ENCODE data around the gene FARP1.

DNA sequence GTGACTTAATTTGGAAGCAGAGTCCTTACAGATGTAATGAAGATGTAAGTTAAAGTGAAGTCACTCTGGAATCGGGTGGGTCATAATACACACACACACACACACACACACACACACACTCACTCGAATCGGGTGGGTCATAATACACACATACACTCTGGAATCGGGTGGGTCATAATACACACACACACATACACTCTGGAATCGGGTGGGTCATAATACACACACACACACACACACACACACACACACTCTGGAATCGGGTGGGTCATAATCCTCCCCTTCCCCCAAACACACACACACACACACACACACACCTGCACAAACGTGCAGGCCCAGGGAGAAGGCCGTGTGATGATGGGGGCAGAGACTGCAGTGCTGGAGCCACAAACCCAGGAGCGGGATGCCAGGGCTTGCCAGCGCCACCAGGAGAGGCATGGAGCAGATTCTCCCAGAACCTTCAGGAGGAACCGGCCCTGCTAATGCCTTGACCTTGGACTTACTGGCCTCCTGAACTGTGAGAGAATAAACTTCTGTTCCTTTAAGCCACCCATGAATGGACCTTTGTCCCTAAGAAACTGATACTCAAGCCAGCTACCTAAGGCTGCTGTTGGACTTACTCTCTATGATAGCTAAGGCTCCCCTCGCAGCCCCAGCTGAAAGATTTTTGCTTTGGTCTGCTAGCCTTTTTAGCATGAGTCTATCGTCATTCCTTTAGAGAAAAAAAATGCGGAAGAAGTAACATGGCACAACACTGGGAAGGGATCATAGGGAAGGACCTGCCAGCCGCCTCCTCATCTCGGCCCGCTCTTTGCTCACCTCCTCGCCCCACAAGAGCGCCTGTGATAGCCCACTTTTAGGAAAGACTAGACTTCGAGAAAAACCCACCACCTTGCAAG lies 170.4 kb downstream of the FARP1 start:
- no peak for TF ChIP-seq YY1 (tag by site-specific recombination; IDR thresholded peaks at IDR 0.05)
- TF ChIP-seq, protein P1, sequence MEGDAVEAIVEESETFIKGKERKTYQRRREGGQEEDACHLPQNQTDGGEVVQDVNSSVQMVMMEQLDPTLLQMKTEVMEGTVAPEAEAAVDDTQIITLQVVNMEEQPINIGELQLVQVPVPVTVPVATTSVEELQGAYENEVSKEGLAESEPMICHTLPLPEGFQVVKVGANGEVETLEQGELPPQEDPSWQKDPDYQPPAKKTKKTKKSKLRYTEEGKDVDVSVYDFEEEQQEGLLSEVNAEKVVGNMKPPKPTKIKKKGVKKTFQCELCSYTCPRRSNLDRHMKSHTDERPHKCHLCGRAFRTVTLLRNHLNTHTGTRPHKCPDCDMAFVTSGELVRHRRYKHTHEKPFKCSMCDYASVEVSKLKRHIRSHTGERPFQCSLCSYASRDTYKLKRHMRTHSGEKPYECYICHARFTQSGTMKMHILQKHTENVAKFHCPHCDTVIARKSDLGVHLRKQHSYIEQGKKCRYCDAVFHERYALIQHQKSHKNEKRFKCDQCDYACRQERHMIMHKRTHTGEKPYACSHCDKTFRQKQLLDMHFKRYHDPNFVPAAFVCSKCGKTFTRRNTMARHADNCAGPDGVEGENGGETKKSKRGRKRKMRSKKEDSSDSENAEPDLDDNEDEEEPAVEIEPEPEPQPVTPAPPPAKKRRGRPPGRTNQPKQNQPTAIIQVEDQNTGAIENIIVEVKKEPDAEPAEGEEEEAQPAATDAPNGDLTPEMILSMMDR (tag by site-specific recombination; IDR thresholded peaks at IDR 0.05) = no peak
- no peak for TF ChIP-seq BCL11A (tag by site-specific recombination; IDR thresholded peaks at IDR 0.05; ENCODE audit: low read depth)
- TF ChIP-seq ZFHX2 (tag by site-specific recombination; conservative IDR thresholded peaks at IDR 0.05) = no peak
- TF ChIP-seq, protein P2, sequence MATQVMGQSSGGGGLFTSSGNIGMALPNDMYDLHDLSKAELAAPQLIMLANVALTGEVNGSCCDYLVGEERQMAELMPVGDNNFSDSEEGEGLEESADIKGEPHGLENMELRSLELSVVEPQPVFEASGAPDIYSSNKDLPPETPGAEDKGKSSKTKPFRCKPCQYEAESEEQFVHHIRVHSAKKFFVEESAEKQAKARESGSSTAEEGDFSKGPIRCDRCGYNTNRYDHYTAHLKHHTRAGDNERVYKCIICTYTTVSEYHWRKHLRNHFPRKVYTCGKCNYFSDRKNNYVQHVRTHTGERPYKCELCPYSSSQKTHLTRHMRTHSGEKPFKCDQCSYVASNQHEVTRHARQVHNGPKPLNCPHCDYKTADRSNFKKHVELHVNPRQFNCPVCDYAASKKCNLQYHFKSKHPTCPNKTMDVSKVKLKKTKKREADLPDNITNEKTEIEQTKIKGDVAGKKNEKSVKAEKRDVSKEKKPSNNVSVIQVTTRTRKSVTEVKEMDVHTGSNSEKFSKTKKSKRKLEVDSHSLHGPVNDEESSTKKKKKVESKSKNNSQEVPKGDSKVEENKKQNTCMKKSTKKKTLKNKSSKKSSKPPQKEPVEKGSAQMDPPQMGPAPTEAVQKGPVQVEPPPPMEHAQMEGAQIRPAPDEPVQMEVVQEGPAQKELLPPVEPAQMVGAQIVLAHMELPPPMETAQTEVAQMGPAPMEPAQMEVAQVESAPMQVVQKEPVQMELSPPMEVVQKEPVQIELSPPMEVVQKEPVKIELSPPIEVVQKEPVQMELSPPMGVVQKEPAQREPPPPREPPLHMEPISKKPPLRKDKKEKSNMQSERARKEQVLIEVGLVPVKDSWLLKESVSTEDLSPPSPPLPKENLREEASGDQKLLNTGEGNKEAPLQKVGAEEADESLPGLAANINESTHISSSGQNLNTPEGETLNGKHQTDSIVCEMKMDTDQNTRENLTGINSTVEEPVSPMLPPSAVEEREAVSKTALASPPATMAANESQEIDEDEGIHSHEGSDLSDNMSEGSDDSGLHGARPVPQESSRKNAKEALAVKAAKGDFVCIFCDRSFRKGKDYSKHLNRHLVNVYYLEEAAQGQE (tag by site-specific recombination; IDR thresholded peaks at IDR 0.05) = no peak
- no peak for TF ChIP-seq ZNF510 (tag by site-specific recombination; IDR thresholded peaks at IDR 0.05; ENCODE audit: insufficient replicate concordance)
- TF ChIP-seq ZNF114 (tag by site-specific recombination; IDR thresholded peaks at IDR 0.05) = no peak
- TF ChIP-seq MYNN (tag by site-specific recombination; IDR thresholded peaks at IDR 0.05; ENCODE audit: borderline replicate concordance) = no peak
- TF ChIP-seq, protein P3, sequence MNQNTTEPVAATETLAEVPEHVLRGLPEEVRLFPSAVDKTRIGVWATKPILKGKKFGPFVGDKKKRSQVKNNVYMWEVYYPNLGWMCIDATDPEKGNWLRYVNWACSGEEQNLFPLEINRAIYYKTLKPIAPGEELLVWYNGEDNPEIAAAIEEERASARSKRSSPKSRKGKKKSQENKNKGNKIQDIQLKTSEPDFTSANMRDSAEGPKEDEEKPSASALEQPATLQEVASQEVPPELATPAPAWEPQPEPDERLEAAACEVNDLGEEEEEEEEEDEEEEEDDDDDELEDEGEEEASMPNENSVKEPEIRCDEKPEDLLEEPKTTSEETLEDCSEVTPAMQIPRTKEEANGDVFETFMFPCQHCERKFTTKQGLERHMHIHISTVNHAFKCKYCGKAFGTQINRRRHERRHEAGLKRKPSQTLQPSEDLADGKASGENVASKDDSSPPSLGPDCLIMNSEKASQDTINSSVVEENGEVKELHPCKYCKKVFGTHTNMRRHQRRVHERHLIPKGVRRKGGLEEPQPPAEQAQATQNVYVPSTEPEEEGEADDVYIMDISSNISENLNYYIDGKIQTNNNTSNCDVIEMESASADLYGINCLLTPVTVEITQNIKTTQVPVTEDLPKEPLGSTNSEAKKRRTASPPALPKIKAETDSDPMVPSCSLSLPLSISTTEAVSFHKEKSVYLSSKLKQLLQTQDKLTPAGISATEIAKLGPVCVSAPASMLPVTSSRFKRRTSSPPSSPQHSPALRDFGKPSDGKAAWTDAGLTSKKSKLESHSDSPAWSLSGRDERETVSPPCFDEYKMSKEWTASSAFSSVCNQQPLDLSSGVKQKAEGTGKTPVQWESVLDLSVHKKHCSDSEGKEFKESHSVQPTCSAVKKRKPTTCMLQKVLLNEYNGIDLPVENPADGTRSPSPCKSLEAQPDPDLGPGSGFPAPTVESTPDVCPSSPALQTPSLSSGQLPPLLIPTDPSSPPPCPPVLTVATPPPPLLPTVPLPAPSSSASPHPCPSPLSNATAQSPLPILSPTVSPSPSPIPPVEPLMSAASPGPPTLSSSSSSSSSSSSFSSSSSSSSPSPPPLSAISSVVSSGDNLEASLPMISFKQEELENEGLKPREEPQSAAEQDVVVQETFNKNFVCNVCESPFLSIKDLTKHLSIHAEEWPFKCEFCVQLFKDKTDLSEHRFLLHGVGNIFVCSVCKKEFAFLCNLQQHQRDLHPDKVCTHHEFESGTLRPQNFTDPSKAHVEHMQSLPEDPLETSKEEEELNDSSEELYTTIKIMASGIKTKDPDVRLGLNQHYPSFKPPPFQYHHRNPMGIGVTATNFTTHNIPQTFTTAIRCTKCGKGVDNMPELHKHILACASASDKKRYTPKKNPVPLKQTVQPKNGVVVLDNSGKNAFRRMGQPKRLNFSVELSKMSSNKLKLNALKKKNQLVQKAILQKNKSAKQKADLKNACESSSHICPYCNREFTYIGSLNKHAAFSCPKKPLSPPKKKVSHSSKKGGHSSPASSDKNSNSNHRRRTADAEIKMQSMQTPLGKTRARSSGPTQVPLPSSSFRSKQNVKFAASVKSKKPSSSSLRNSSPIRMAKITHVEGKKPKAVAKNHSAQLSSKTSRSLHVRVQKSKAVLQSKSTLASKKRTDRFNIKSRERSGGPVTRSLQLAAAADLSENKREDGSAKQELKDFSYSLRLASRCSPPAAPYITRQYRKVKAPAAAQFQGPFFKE (tag by site-specific recombination; IDR thresholded peaks at IDR 0.05; ENCODE audit: borderline replicate concordance) = no peak
- no peak for TF ChIP-seq ZSCAN30 (tag by site-specific recombination; IDR thresholded peaks at IDR 0.05)
- no peak for TF ChIP-seq ZNF76 (tag by site-specific recombination; IDR thresholded peaks at IDR 0.05; ENCODE audit: borderline replicate concordance, low read depth)
- TF ChIP-seq MEIS1 (CRISPR knock-in tag; IDR thresholded peaks at IDR 0.05; ENCODE audit: borderline replicate concordance) = no peak
- TF ChIP-seq ZNF747 (tag by site-specific recombination; IDR thresholded peaks at IDR 0.05) = no peak
